OCI-M2 (cell line): Measurements from ENCODE around the gene GYPA.
A peak's percentile ranks its signal among the peaks of the same experiment; 100 is the strongest.
"Not testable (repeated sequence)": the region's sequence is repeated elsewhere in the genome, so short reads cannot be mapped to it uniquely, and the experiment has no call there.

Source experiments
- DNase-seq: peaks from one replicate; lab custom pipeline; 2025; ENCODE audit not compliant: unreplicated experiment; lab: John Stamatoyannopoulos, UW

The GYPA gene

DNA sequence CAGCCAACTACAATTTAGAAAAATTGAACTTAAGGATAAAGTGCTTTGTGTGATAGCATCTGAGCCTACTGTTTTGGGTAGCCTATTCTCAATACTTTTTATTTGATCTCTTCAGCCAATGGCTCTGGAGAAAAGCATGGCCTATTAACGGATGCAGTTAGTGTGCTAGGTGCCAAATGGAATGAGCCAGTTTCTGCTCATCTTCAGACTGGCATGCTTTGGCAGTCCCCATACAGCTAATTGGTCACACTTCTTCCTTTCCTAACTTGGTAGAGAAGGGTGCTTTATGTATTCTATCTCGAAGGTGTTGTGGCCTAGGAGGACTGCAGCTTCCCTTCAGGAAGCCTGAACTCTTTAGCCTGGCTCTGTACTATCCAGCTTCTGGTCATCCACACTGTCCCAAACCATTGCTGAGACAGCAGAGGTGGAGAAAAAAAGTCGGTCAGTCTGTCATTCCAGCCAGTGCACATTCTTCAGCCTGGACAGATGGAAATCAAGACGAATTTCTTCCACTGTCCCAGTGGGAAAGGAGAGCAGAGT, 11.1 kb downstream of the GYPA start:
- not testable (repeated sequence) for DNase-seq

GRCh38 chr4:144128709-144129320, 11.7 kb downstream of the GYPA start:
- DNase-seq: not testable (repeated sequence)

DNA sequence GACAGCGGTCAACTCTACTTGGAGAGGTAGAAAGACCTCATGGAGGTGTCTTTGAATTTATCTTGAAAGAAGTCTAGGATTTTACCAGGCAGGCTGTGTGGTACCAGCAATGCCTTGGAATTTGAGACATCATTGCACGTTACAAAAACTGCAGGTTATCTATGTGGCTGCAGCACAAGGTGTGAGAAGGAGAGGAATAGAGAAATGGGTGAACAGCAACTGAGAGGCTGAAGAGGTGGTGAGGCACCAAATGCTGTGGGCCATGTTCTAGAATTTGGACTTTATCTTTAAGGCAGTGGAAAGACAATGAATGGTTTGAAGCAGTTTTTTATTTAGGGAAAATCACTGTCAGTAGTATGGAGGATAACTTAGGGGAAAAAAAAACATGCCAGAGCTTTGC, 15.4 kb downstream of the GYPA start:
- not testable (repeated sequence) for DNase-seq

- not testable (repeated sequence) for DNase-seq
Observed at GRCh38 chr4:144123982-144124635, 16.4 kb downstream of the GYPA start.

DNA sequence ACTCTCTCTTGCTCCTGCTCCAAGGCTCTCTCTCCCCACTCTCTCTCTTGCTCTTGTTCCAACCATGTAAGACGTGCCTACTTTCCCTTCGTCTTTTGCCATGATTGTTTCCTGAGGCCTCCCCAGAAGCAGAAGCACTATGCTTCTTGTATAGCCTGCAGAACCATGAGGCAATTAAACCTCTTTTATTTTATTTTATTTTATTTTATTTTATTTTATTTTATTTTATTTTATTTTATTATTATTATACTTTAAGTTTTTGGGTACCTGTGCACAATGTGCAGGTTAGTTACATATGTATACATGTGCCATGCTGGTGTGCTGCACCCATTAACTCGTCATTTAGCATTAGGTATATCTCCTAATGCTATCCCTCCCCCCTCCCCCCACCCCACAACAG, 17.2 kb downstream of the GYPA start:
- DNase-seq: not testable (repeated sequence)

DNA sequence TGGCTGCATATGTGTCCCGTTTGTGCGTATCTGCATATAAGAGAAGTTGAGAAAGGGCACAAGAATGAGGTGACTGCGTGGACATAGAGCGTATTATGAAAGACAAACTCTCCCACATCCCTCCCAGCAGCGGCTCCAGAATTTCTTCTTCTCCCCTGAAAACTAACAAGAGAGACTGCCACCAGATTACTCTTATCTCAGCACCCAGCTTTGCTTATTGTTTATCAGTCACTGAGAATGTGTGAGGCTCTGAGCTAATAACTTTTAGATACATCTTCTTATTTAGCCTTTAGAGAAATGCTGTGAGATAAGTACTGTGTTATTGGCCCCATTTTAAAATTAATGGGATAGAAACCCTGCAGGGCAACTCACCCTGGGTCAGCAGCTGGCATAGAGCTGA, 20.8 kb downstream of the GYPA start:
- not testable (repeated sequence) for DNase-seq

- no peak for DNase-seq
Observed at GRCh38 chr4:144115519-144115918, 25.0 kb downstream of the GYPA start.

GRCh38 chr4:144113546-144113945, 27.0 kb downstream of the GYPA start:
- no peak for DNase-seq

DNA sequence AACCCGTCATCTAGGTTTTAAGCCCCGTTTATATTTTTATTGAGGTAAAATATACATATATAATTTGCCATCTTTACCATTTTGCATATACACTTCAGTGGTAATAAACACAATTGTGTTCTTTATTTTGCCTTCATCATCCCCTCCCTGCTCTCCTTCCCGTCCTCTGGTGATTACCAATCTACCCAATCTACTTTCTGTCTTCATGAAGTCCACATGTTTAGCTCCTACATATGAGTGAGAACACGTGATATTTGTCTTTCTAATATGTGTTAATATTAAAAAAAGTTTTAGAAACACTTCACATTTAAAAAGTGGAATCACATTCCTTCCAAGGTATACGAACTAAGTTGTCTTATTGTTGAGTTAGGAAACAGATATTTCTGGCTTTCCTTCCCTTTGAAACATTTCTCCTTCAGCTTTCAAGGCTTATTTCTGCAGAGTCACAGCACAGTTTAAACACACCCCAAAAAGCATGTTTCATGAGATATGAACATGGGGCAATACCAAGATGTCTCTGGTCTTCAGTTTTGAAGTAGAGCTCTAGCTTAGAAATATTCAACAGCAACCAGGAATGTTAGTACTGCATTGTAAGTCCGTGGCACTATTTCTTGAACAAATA, 35.9 kb downstream of the GYPA start:
- no peak for DNase-seq

DNA sequence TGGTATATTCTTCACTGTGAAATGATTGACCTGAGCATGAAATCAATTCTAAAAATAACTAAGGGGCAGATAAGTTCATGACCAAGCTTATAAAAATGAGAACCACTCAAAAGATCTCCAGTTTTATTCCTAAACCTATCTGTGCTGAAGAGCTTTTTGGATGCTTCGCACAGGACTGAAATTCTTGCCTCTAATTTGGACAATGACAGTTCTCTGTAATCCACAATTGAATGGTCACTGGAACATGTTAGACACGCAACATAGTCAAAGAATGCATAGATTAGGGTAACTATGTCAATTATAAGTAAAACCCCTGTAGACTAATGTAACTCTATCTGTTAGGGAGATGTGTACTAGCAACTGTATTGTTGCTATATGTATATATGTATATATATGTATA, 42.7 kb downstream of the GYPA start:
- DNase-seq: not testable (repeated sequence)

DNA sequence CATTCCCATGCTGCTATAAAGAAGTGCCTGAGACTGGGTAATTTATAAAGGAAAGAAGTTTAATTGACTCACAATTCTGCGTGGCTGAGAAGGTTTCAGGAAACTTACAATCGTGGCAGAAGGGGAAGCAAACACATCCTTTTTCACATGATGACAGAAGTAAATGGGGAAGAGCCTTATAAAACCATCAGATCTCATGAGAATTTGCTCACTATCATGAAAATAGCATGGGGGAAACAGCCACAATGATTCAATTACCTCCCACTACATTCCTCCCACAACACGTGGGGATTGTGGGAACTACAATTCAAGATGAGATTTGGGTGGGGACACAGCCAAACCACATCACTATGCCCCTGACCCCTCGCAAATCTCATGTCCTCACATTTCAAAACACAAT, 46.5 kb downstream of the GYPA start:
- DNase-seq: not testable (repeated sequence)

GRCh38 chr4:144091181-144091580, 49.3 kb downstream of the GYPA start:
- DNase-seq: not testable (repeated sequence)

DNA sequence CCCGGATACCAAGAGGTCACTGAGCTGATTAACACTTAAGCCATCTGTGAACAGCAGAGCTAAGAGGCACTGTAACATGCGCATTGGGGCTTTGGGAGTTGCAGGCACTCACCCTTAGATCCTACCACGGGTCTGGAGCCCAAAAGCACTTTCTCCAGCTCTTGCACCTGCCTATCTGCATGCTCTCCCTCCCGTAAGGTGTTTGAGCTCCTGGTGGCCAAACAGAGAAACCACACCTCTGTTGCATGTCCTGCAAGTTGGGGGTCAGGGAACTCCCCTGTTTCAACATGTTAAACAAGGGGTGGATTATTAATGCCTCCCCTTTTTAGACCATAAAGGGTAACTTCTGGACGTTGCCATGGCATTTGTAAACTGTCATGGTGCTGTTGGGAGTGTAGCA, 49.8 kb downstream of the GYPA start:
- DNase-seq: no peak

- DNase-seq: not testable (repeated sequence)
Observed at GRCh38 chr4:144082053-144082452, 58.5 kb downstream of the GYPA start.

GRCh38 chr4:144080135-144080534, 60.4 kb downstream of the GYPA start:
- DNase-seq: not testable (repeated sequence)

DNA sequence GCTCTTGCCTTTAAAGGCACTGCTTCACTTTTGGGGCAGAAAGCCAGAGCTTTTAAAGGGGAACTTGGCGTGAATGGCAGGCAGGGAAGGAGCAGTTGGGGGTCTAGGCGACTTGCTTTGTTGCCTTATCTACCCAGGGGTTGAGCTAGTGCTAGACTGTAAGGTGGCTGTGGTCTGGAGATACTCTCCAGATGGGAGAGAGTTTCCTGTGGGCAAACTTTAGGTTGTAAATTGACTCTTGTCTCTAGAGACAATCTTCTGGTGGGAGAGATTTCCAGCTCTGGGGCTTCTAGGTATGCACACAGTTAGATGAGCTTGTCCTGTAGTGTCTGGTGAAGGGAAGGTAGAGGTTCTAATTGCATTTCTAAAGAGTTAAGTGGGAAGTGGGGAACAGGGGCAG, 61.8 kb downstream of the GYPA start:
- peak; percentile 10 for DNase-seq

DNA sequence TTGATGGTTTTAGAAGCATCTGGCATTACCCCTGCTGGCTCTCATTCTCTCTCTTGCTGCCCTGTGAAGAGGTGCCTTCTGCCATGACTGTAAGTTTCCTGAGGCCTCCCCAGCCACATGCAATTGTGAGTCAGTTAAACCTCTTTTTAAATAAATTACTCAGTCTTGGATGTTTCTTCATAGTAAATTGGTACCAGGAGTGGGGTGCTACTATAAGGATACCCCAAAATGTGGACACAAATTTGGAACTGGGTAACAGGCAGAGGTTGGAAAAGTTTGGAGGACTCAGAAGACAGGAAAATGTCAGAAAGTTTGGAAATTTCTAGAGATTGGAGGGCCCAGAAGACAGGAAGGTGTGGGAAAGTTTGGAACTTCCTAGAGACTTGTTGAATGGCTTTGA, 79.0 kb downstream of the GYPA start:
- DNase-seq: not testable (repeated sequence)

DNA sequence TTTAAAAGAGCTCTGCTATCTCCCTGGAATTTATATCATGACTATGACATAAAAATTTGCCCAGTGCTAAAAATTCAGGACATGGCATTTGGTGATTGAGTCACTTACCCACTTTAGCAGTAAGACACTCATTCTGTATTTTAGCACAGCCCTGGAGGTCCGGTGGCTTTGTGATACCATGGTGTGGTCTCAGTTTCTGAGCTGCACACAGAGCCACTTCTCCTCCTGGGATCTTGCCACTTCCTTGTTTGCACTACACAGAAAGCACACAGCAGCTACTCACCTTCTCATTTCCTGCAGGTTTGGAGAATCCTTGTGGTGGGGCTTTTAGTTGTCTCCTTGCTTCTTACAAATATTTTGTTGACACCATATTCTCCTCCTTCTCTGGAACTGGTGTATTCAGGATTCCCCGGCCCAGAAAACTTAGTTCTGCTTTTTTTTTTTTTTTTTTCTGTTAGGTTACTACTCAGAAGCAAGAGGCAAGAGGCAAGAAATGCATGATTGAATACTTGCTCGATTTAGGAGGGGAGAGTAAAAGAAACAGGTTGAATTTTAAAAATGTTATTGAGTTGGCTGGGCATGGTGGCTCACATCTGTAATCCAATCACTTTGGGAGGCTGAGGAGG, 80.2 kb downstream of the GYPA start:
- DNase-seq: not testable (repeated sequence)
